ENCODE results near the gene METTL6. TPM values are rescaled to one million over a fixed set of nuclear protein-coding genes. Genes with fewer than 3 reads are reported as not detected.

The METTL6 gene
- total and polyA plus RNA-seq, 2 of the 4 experiments (the other 2 are of a cell fraction): 15.4 to 21.5 TPM

DNA sequence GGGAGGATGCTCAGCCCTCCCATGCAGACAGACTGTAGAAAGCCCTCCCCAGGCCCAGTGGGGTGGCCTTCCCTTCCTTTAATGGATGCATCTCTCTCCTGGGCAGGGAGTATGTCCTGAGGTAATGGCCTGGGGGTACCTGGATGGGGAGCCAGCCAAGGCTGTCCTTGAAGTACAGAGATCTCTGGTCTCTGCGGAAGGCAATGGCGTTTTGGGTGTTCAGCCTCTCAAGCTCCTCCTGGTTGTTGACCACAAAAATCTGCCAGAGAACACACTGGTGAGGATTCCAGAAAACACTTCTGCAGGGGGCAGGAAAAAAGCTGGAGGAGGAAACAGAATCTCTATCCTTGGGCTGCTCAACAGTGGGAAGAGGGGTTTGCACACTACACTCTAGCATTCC is 29.0 kb upstream of the METTL6 start:
- H2AFZ ChIP-seq (replicated peaks; ENCODE audit: low read length, poor library complexity): no peak overlapping the region
- ATAC-seq (ENCODE audit: low read depth): no peak
- no peak overlapping the region for H2BK5ac ChIP-seq (ENCODE audit: low read depth, low read length, poor library complexity, severe bottlenecking)
- no peaks in the 10 kb centered on the region for H3K79me1 ChIP-seq (ENCODE audit: low read depth in 1 of 2, low read length in 2 of 2)
- no peaks in the 10 kb centered on the region for H3K36me3 ChIP-seq (ENCODE audit: control insufficient read depth, insufficient read depth, low read length)
- dilution Hi-C loops (cut with HindIII; ENCODE audit: low sequenced_read_pairs, unreplicated experiment) (no loop called here), in situ Hi-C loops (cut with MboI; ENCODE audit: low sequenced_read_pairs) (no loop called here), intact Hi-C loops (cut with micrococcal nuclease) (no loop called here)
- 95% methylated on average over 2 of the region's 2 CpGs; no CpG with 5 or more reads in 1 of the 2 experiments for WGBS, 2 experiments (ENCODE audit: extremely low coverage in 2 of 2, insufficient read length in 1 of 2)
- no peak overlapping the region for H3K4ac ChIP-seq (ENCODE audit: low read depth, low read length)
- CTCF ChIA-PET: interaction anchor here (0.7 kb wide), 1 partner anchor 120 kb away, joined by 3 read pairs; no protein-coding TSS in a partner anchor
- H3K9me3 ChIP-seq (ENCODE audit: control insufficient read depth, insufficient read depth, low read length): peaks cover 2% of the 10 kb centered on the region; the same call in 1 of the 2 replicates
- H2BK20ac ChIP-seq (ENCODE audit: low read depth, low read length): no peak overlapping the region
- H2AK9ac ChIP-seq (replicated peaks; ENCODE audit: low read depth, low read length, poor library complexity): peak overlapping the region; percentile 0
- no peak overlapping the region for H2BK120ac ChIP-seq (ENCODE audit: low read depth, low read length)
- H3K9me1 ChIP-seq (ENCODE audit: insufficient read depth, low read length): no peaks in the 10 kb centered on the region
- H4K91ac ChIP-seq (ENCODE audit: insufficient read depth, low read depth, low read length): no peak overlapping the region
- no peak overlapping the region for H2BK15ac ChIP-seq (ENCODE audit: low read depth, low read length)
- BruUV-seq (replicated peaks): no TSS peak
- H3K9ac ChIP-seq (ENCODE audit: low read depth, low read length): no peak overlapping the region
- no peaks in the 10 kb centered on the region for H3K4me1 ChIP-seq (ENCODE audit: control insufficient read depth, insufficient read depth, low read length)
- no peak overlapping the region for H3K27ac ChIP-seq (ENCODE audit: insufficient read depth, low read length)
- H3K18ac ChIP-seq (ENCODE audit: low read depth, low read length): no peak overlapping the region
- no peak overlapping the region for H3K56ac ChIP-seq (ENCODE audit: extremely low read depth, insufficient read depth, low read length)
- H3K23ac ChIP-seq (ENCODE audit: low read depth, low read length): no peak overlapping the region
- no peaks in the 10 kb centered on the region; the same call in 1 of the 2 replicates for H4K20me1 ChIP-seq (ENCODE audit: insufficient read depth, low read length)
- POLR2A ChIA-PET (ENCODE audit: unreplicated experiment): no interaction called here
- H3K27me3 ChIP-seq (ENCODE audit: control insufficient read depth, insufficient read depth, low read length): no peaks in the 10 kb centered on the region; the same call in 1 of the 2 replicates
- no peak for DNase-seq
- no peak overlapping the region for H3K4me2 ChIP-seq (ENCODE audit: low read depth, low read length)
- H4K8ac ChIP-seq (ENCODE audit: low read depth in 2 of 2, low read length in 2 of 2): no peak overlapping the region
- TF ChIP-seq NFE2L2 (IDR thresholded peaks at IDR 0.05; ENCODE audit: low read depth, low read length) (no peak), RAD21 (IDR thresholded peaks at IDR 0.05; ENCODE audit: low read length) (no peak)
- TF ChIP-seq, protein P1, sequence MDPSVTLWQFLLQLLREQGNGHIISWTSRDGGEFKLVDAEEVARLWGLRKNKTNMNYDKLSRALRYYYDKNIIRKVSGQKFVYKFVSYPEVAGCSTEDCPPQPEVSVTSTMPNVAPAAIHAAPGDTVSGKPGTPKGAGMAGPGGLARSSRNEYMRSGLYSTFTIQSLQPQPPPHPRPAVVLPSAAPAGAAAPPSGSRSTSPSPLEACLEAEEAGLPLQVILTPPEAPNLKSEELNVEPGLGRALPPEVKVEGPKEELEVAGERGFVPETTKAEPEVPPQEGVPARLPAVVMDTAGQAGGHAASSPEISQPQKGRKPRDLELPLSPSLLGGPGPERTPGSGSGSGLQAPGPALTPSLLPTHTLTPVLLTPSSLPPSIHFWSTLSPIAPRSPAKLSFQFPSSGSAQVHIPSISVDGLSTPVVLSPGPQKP (IDR thresholded peaks at IDR 0.05; ENCODE audit: borderline replicate concordance, low read depth, low read length): no peak
- no peak overlapping the region for H3K14ac ChIP-seq (replicated peaks; ENCODE audit: low read depth, low read length)
- H4K5ac ChIP-seq (ENCODE audit: low read depth, low read length): no peak overlapping the region
- no peak overlapping the region for H3K4me3 ChIP-seq (ENCODE audit: insufficient read depth, low read depth, low read length)
- no peak overlapping the region for H2AK5ac ChIP-seq (ENCODE audit: low read depth, low read length)
